SK-N-SH (cell line): Measurements from ENCODE around the gene ATAD1. TPM values are rescaled to one million over a fixed set of nuclear protein-coding genes. Genes with fewer than 3 reads are reported as not detected.
"Not testable (repeated sequence)": the region's sequence is repeated elsewhere in the genome, so short reads cannot be mapped to it uniquely, and the experiment has no call there.

Experiments
- CTCF ChIA-PET: fragments of 300-600, 350-600 bp; formaldehyde crosslinking; extraction: SDS; loops from one replicate; lab custom pipeline; 2021; lab: Yijun Ruan, JAX
- POLR2A ChIA-PET: fragments of 350-600 bp; sonication (Branson Sonifier 250); formaldehyde crosslinking; extraction: SDS; loops from one replicate; lab custom pipeline; 2020; ENCODE audit warnings: antibody characterized with exemption, inconsistent platforms; lab: Yijun Ruan, JAX
- DNase-seq: peaks from one replicate; pipeline ENCODE4 v3.0.0; 2012
- H2AFZ ChIP-seq: fragments of 200-600 bp; sonication (generic); 2 replicates; pipeline ENCODE4 v1.8.1; 2016; ENCODE audit warnings: antibody characterized with exemption, mild to moderate bottlenecking, low read depth
- H3F3A ChIP-seq: fragments of 200-600 bp; sonication (generic); replicated peaks from 2 replicates; pipeline ENCODE3; 2016; ENCODE audit warnings: antibody characterized with exemption, mild to moderate bottlenecking; ENCODE audit not compliant: insufficient read depth
- H3K27ac ChIP-seq, 2 experiments: fragments of 200-500 bp in 1 of 2; fragments of 200-600 bp in 1 of 2; sonication (Bioruptor generic) in 1 of 2; sonication (generic), shearing (Covaris generic) in 1 of 2; 2 replicates each; pipeline versions ENCODE4 v1.5.1 to v1.6.1; 2014 to 2016; ENCODE audit warnings: low read depth in 2 of 2, inconsistent platforms in 1 of 2, low read length in 1 of 2, mild to moderate bottlenecking in 1 of 2, mixed read lengths in 1 of 2
- H3K27me3 ChIP-seq: fragments of 200-600 bp; sonication (generic), shearing (Covaris generic); 2 replicates; pipeline ENCODE4 v1.6.1; 2016; ENCODE audit warnings: mixed run types; ENCODE audit not compliant: insufficient read depth
- H3K36me3 ChIP-seq, 2 experiments: fragments of 200-500 bp in 1 of 2; fragments of 200-600 bp in 1 of 2; sonication (Bioruptor generic) in 1 of 2; sonication (generic) in 1 of 2; replicated peaks in 1 of 2; 2 replicates each; pipeline versions ENCODE3 to v1.5.1; 2014 to 2016; ENCODE audit warnings: low read length in 1 of 2, mild to moderate bottlenecking in 1 of 2; ENCODE audit not compliant: insufficient read depth in 2 of 2, control insufficient read depth in 1 of 2
- H3K4me1 ChIP-seq, 2 experiments: fragments of 200-500 bp in 1 of 2; fragments of 200-600 bp in 1 of 2; sonication (Bioruptor generic) in 1 of 2; sonication (generic), shearing (Covaris generic) in 1 of 2; 2 replicates each; pipeline versions ENCODE4 v1.5.1 to v1.6.1; 2014 to 2016; ENCODE audit warnings: low read depth in 1 of 2, low read length in 1 of 2, mixed run types in 1 of 2; ENCODE audit not compliant: insufficient read depth in 2 of 2, control insufficient read depth in 1 of 2
- H3K4me2 ChIP-seq: fragments of 200-600 bp; sonication (generic), shearing (Covaris generic); 2 replicates; pipeline ENCODE4 v1.6.1; 2017; ENCODE audit warnings: mixed run types
- H3K4me3 ChIP-seq, 2 experiments: fragments of 200-500 bp in 1 of 2; fragments of 200-600 bp in 1 of 2; sonication (Bioruptor generic) in 1 of 2; sonication (generic), shearing (Covaris generic) in 1 of 2; 2 replicates each; pipeline versions ENCODE4 v1.5.1 to v1.8.1; 2014 to 2016; ENCODE audit warnings: low read depth in 2 of 2, inconsistent platforms in 1 of 2, low read length in 1 of 2, mild to moderate bottlenecking in 1 of 2, mixed read lengths in 1 of 2, moderate library complexity in 1 of 2
- H3K79me2 ChIP-seq: fragments of 200-600 bp; sonication (generic); 2 replicates; pipeline ENCODE4 v1.8.1; 2017; ENCODE audit warnings: mild to moderate bottlenecking; ENCODE audit not compliant: insufficient read depth
- H3K9ac ChIP-seq: fragments of 200-600 bp; sonication (generic); 2 replicates; pipeline ENCODE4 v1.6.1; 2017; ENCODE audit warnings: mixed run types
- H3K9me2 ChIP-seq: fragments of 200-600 bp; sonication (generic); 2 replicates; pipeline ENCODE4 v1.6.1; 2017; ENCODE audit warnings: mixed run types
- H3K9me3 ChIP-seq: fragments of 200-600 bp; sonication (generic); 2 replicates; pipeline ENCODE4 v1.6.1; 2017; ENCODE audit warnings: mixed run types, mild to moderate bottlenecking, moderate library complexity
- H4K20me1 ChIP-seq: fragments of 200-600 bp; sonication (generic); 2 replicates; pipeline ENCODE4 v1.6.1; 2017; ENCODE audit warnings: mild to moderate bottlenecking, mixed run types; ENCODE audit not compliant: insufficient read depth
- CTCF ChIP-seq: fragments of 200-600 bp; sonication (generic); IDR thresholded peaks from 2 replicates; pipeline ENCODE4 v1.6.1; 2017; ENCODE audit warnings: antibody characterized with exemption, mild to moderate bottlenecking, moderate library complexity
- FOXJ3 ChIP-seq: sonication (generic); formaldehyde crosslinking; IDR thresholded peaks from 2 replicates; pipeline ENCODE4 v1.5.1; 2020; ENCODE audit warnings: mild to moderate bottlenecking, missing genetic modification reagents
- JUND ChIP-seq: IDR thresholded peaks from 2 replicates; pipeline ENCODE4 v1.4.0; 2012
- NRF1 ChIP-seq: IDR thresholded peaks from 2 replicates; pipeline ENCODE4 v1.6.1; 2012; ENCODE audit warnings: low read depth, mild to moderate bottlenecking, low read length
- PBX3 ChIP-seq: IDR thresholded peaks from 2 replicates; pipeline ENCODE4; 2012
- RFX5 ChIP-seq: IDR thresholded peaks from 2 replicates; pipeline ENCODE4 v1.6.1; 2012; ENCODE audit warnings: mild to moderate bottlenecking, improper control_type of control experiment, low read length
- SIN3A ChIP-seq: IDR thresholded peaks from 2 replicates; pipeline ENCODE4 v1.6.1; 2012; ENCODE audit warnings: low read depth, mild to moderate bottlenecking, low read length, moderate library complexity, borderline replicate concordance
- SMC3 ChIP-seq: IDR thresholded peaks from 2 replicates; pipeline ENCODE4 v1.6.1; 2012; ENCODE audit warnings: low read depth, low read length, improper control_type of control experiment
- YY1 ChIP-seq: IDR thresholded peaks from 2 replicates; pipeline ENCODE4 v1.4.0; 2012; ENCODE audit warnings: low read depth, mild to moderate bottlenecking
- WGBS: methylation state at CpG from one replicate; pipeline ENCODE4 v1.1.6; 2017; ENCODE audit warnings: low lambda C conversion rate; 5-methylcytosine and 5-hydroxymethylcytosine counted together
- polyA plus RNA-seq, 3 experiments: library from polyadenylated mRNA; depleted of rRNA; stranded (reverse); fragments of >200 nt; gene quantifications; 2 replicates each; pipeline ENCODE4 v1.2.3, GENCODE V29; 2012
- TF ChIP-seq, protein P1 (sequence below): IDR thresholded peaks from 2 replicates; pipeline ENCODE4 v1.4.0; 2012; ENCODE audit warnings: low read depth

The ATAD1 gene
- polyA plus RNA-seq, 1 of the 3 experiments (the other 2 are of a cell fraction), result 13.5 TPM

DNA sequence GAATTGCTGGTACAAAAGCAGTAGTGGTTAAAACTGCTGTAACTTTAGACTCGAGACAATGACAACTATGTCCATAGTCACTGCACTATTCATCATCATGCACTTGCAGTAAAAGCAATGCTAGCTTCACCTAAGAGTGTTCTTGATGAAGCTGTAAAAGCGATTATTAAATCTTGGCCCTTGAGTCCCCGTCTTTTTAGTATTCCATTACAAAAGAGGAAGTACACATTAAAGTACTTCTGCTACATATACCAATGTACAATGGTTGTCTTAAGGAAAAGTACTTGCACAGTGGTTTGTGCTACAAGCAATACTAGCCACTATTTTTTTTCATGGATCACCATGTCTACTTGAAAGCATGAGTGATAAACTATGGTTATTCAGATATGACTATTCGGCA, 78.3 kb downstream of the ATAD1 start:
- CTCF ChIA-PET, result no interaction called here
- no peak overlapping the region for H3K4me2 ChIP-seq
- H3K27me3 ChIP-seq, result no peaks in the 10 kb centered on the region
- H2AFZ ChIP-seq, result no peak overlapping the region
- 95% methylated on average over 4 of the region's 4 CpGs for WGBS
- DNase-seq, result no peak
- H3K4me1 ChIP-seq, result peaks cover 3 to 4% of the 10 kb centered on the region in 2 experiments; a peak in 1 of 4 replicates
- no peaks in the 10 kb centered on the region for H3K9me3 ChIP-seq
- no peak overlapping the region for H3K4me3 ChIP-seq
- POLR2A ChIA-PET, result no interaction called here
- H3K27ac ChIP-seq, result no peak overlapping the region
- H3K79me2 ChIP-seq, result no peaks in the 10 kb centered on the region
- peaks cover 0 to 29% of the 10 kb centered on the region in 2 experiments for H3K36me3 ChIP-seq
- no peaks in the 10 kb centered on the region for H4K20me1 ChIP-seq
- no peaks in the 10 kb centered on the region for H3K9me2 ChIP-seq
- TF ChIP-seq RFX5, result no peak
- TF ChIP-seq PBX3, result no peak
- TF ChIP-seq SIN3A, result no peak
- TF ChIP-seq SMC3, result no peak
- no peak for TF ChIP-seq FOXJ3
- no peak for TF ChIP-seq CTCF
- TF ChIP-seq JUND, result no peak
- TF ChIP-seq NRF1, result no peak
- TF ChIP-seq, protein P1, sequence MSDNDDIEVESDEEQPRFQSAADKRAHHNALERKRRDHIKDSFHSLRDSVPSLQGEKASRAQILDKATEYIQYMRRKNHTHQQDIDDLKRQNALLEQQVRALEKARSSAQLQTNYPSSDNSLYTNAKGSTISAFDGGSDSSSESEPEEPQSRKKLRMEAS, result no peak
- TF ChIP-seq YY1, result no peak
- no peak overlapping the region for H3K9ac ChIP-seq
- H3F3A ChIP-seq, result no peaks in the 10 kb centered on the region

DNA sequence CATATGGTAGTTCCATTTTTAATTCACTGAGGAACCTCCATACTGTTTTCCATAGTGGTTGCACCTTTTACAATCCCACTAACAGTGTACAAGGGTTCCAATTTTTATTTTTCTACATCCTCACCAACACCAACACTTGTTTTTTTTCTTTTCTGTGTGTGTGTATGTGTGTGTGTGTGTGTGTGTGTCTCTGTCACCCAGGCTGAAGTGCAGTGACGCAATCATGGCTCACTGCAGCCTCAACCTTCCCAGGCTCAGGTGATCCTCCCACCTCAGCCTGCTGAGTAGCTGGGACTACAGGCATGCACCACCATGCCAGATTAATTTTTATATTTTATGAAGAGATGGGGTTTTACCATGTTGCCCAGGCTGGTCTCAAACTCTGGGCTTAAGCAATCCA, 79.8 kb downstream of the ATAD1 start:
- H3K27ac ChIP-seq, H3K4me3 ChIP-seq, CTCF ChIA-PET, H2AFZ ChIP-seq, H3K79me2 ChIP-seq, H3K9me3 ChIP-seq, POLR2A ChIA-PET, H3K9me2 ChIP-seq, H3K27me3 ChIP-seq, H3K4me2 ChIP-seq, DNase-seq, H3F3A ChIP-seq, H3K4me1 ChIP-seq, H3K9ac ChIP-seq, H4K20me1 ChIP-seq: not testable (repeated sequence)
- WGBS, result 100% methylated on average over 1 of the region's 1 CpG
- H3K36me3 ChIP-seq, result peaks cover 0 to 17% of the 10 kb centered on the region in 2 experiments
